Ectodermal cell (in vitro differentiated cells): ENCODE measurements around the gene JARID2.

Experiments
- H3K27ac ChIP-seq: 2 replicates; pipeline ENCODE4 v1.7.0; 2013; ENCODE audit warnings: mild to moderate bottlenecking, low read depth, low read length; ENCODE audit not compliant: insufficient read depth, poor library complexity, severe bottlenecking
- H3K27me3 ChIP-seq: 2 replicates; pipeline ENCODE4 v1.7.0; 2013; ENCODE audit warnings: mild to moderate bottlenecking, low read length; ENCODE audit not compliant: insufficient read depth, control insufficient read depth, poor library complexity, severe bottlenecking
- H3K36me3 ChIP-seq: one replicate; pipeline ENCODE4 v1.7.0; 2013; ENCODE audit warnings: low read length; ENCODE audit not compliant: control insufficient read depth, insufficient read depth
- H3K4me1 ChIP-seq: one replicate; pipeline ENCODE4 v1.7.0; 2013; ENCODE audit warnings: low read length; ENCODE audit not compliant: control insufficient read depth, insufficient read depth
- H3K4me3 ChIP-seq: 2 replicates; pipeline ENCODE4 v1.7.0; 2013; ENCODE audit warnings: low read depth, low read length, control low read depth; ENCODE audit not compliant: insufficient read depth
- H3K9me3 ChIP-seq: 2 replicates; pipeline ENCODE4 v1.7.0; 2013; ENCODE audit warnings: mild to moderate bottlenecking, low read length, moderate library complexity; ENCODE audit not compliant: control insufficient read depth
- WGBS, 2 experiments: methylation state at CpG; one replicate each; pipeline ENCODE4 v1.1.7; 2013; ENCODE audit warnings: missing lambda C conversion rate in 2 of 2; 5-methylcytosine and 5-hydroxymethylcytosine counted together

The JARID2 gene

GRCh38 chr6:15341311-15342001 lies 95.6 kb downstream of the JARID2 start:
- Histone ChIP-seq H3K36me3 (no peaks in the 10 kb centered on the region), H3K4me3 (no peak overlapping the region), H3K9me3 (no peaks in the 10 kb centered on the region), H3K4me1 (peaks cover 24% of the 10 kb centered on the region), H3K27me3 (no peaks in the 10 kb centered on the region), H3K27ac (no peak overlapping the region)
- 74 to 87% methylated on average over 3 of the region's 3 CpGs for WGBS, 2 experiments

DNA sequence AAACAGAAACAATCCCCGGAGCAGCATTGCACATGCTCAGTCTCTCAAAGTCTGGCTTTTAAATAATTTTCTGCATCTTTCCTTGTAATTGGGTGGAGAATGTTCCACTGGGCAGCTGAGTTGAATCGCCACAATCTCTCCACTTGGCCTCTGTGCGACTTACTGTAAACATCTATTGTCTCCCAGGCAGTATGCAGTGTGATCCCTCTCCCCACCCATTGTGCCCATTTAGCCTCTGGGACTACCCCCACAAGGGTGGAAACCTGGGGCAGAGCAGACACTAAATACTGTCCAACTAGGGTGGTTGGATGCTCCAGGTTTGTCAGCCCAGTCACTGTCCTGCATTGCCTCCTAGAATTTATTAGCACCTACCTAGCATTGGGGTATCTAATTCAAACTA lies 96.2 kb downstream of the JARID2 start:
- no peak overlapping the region for H3K27ac ChIP-seq
- peaks cover 24% of the 10 kb centered on the region for H3K4me1 ChIP-seq
- no peak overlapping the region for H3K4me3 ChIP-seq
- no peaks in the 10 kb centered on the region for H3K9me3 ChIP-seq
- WGBS, 2 experiments = 48 to 55% methylated on average over 3 of the region's 3 CpGs
- H3K36me3 ChIP-seq = no peaks in the 10 kb centered on the region
- no peaks in the 10 kb centered on the region for H3K27me3 ChIP-seq

DNA sequence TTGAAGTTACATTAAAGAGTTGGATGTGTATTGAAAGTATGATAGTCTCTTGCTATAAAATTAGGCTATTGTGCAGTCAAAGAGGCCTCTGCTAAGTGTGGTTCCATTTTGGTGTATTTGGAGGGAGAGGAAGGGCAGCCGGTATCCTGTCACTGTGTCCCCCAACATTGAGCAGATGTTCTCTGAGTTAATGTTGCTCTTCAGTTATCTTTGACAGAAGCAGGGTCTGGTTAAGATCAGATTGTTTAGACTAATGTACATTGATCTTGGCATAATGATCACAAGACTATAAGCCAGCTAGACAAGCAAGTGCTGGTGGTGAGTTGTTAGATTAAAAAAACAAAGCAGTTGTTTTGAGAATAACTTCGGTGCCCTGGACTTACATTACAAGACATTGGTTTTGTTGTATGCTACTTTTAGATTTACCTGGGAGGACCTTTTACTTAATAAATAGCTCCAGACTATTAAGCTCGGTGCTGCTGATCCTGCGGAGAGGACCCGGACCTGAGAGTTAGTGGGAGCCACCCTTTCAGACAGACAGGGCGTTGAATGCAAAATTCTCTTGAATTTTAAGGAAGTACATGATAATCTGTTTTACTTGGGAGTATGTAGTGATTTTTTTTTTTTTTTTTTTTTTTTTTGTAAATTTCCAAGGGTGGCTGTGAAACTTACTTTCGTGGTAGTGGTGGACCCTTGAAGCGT lies 97.8 kb downstream of the JARID2 start:
- H3K4me1 ChIP-seq = peaks cover 17% of the 10 kb centered on the region
- 90 to 95% methylated on average over 8 of the region's 8 CpGs for WGBS, 2 experiments
- H3K27ac ChIP-seq = no peak overlapping the region
- no peaks in the 10 kb centered on the region for H3K27me3 ChIP-seq
- H3K9me3 ChIP-seq = no peaks in the 10 kb centered on the region
- no peak overlapping the region for H3K4me3 ChIP-seq
- no peaks in the 10 kb centered on the region for H3K36me3 ChIP-seq

GRCh38 chr6:15344192-15344519 lies 98.3 kb downstream of the JARID2 start:
- H3K36me3 ChIP-seq = no peaks in the 10 kb centered on the region
- 73 to 79% methylated on average over 3 of the region's 3 CpGs for WGBS, 2 experiments
- H3K27me3 ChIP-seq = no peaks in the 10 kb centered on the region
- H3K4me1 ChIP-seq = peaks cover 17% of the 10 kb centered on the region
- H3K9me3 ChIP-seq = no peaks in the 10 kb centered on the region
- no peak overlapping the region for H3K4me3 ChIP-seq
- H3K27ac ChIP-seq = no peak overlapping the region

GRCh38 chr6:15344831-15345230 lies 99.0 kb downstream of the JARID2 start:
- Histone ChIP-seq H3K9me3 (no peaks in the 10 kb centered on the region), H3K36me3 (no peaks in the 10 kb centered on the region), H3K27me3 (no peaks in the 10 kb centered on the region), H3K4me3 (no peak overlapping the region), H3K4me1 (peaks cover 17% of the 10 kb centered on the region), H3K27ac (no peak overlapping the region)
- 72 to 88% methylated on average over 2 of the region's 2 CpGs for WGBS, 2 experiments

GRCh38 chr6:15346315-15346714 lies 100.4 kb downstream of the JARID2 start:
- H3K4me1 ChIP-seq = peaks cover 4% of the 10 kb centered on the region
- WGBS, 2 experiments = 81 to 88% methylated on average over 4 to 5 of the region's 5 CpGs
- no peaks in the 10 kb centered on the region for H3K36me3 ChIP-seq
- no peaks in the 10 kb centered on the region for H3K9me3 ChIP-seq
- H3K27me3 ChIP-seq = no peaks in the 10 kb centered on the region
- no peak overlapping the region for H3K4me3 ChIP-seq
- H3K27ac ChIP-seq = no peak overlapping the region

- H3K9me3 ChIP-seq = no peaks in the 10 kb centered on the region
Measured at GRCh38 chr6:15348528-15348927, 102.7 kb downstream of the JARID2 start.

DNA sequence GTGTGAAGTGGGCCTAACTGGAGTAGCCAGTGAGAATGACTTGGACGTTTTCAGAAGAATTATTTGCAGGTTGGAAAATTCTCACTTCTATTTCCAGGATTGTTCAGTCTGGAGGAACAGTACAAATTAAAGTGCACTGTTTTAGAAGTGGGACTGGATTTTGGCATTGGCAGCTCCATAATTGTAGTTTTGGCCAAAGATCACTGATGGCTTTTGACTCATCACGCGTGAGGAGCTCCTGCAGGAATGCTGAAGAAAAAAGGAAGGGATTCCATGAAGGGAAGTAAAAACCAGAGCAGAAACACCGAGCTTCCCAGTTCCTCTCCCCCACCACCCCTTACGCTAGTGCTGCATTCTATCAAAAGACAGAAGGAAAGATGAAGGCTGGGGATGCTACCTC lies 103.5 kb downstream of the JARID2 start:
- Histone ChIP-seq H3K27ac (no peak overlapping the region), H3K36me3 (no peaks in the 10 kb centered on the region), H3K4me3 (no peak overlapping the region), H3K9me3 (no peaks in the 10 kb centered on the region), H3K27me3 (no peaks in the 10 kb centered on the region), H3K4me1 (no peaks in the 10 kb centered on the region)
- WGBS, 2 experiments = 95% methylated on average over 5 of the region's 5 CpGs

More at GRCh38 chr6:15348528-15348927, 102.7 kb downstream of the JARID2 start:
- 86 to 97% methylated on average over 3 to 4 of the region's 4 CpGs for WGBS, 2 experiments
- no peaks in the 10 kb centered on the region for H3K4me1 ChIP-seq
- no peaks in the 10 kb centered on the region for H3K36me3 ChIP-seq
- H3K27ac ChIP-seq = no peak overlapping the region
- H3K27me3 ChIP-seq = no peaks in the 10 kb centered on the region
- H3K4me3 ChIP-seq = no peak overlapping the region

DNA sequence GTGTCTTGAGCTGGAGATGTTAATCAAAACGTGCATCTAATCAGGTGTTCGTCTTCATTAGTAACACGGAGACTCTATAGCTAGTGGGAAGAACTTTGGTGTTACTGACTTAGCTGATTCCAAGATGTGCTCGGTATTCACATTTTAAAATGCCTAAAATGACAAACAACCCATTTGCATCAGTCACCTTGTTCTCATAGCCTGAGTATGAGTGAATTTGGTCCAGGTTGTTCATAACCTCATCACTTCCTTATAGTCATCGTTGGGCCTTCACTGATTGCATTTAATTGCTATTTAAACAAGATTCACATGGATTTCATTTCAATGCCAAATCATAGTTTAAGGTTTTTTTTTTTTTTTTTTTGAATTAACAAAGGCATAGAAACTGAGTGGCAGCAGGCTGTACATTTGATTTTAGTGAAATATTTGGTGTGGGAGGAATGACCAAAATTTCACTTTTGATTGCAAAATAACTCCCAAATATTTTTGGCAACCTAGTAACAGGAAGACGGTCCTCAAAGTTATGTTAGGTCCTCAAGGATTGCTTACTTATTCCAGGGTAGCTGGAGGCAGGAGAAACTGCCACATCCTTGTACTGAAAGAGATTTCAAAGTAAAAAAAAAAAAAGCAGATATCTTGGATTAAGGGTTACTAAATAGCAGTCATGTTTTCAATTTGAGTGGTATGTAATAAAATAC lies 104.7 kb downstream of the JARID2 start:
- Histone ChIP-seq H3K27me3 (no peaks in the 10 kb centered on the region), H3K4me1 (peaks cover under 1% of the 10 kb centered on the region), H3K4me3 (no peak overlapping the region), H3K9me3 (no peaks in the 10 kb centered on the region), H3K27ac (no peak overlapping the region), H3K36me3 (no peaks in the 10 kb centered on the region)
- WGBS, 2 experiments = 92% methylated on average over 6 of the region's 6 CpGs

GRCh38 chr6:15351631-15352030 lies 105.8 kb downstream of the JARID2 start:
- Histone ChIP-seq H3K9me3 (no peaks in the 10 kb centered on the region), H3K27me3 (no peaks in the 10 kb centered on the region), H3K36me3 (no peaks in the 10 kb centered on the region), H3K27ac (no peak overlapping the region), H3K4me1 (peaks cover 7% of the 10 kb centered on the region), H3K4me3 (no peak overlapping the region)
- 85 to 100% methylated on average over 1 to 3 of the region's 3 CpGs for WGBS, 2 experiments
